Measurements from ENCODE around the gene LOXL4.

LOXL4 gene

GRCh38 chr10:98267894-98268693 lies at the start of gene LOXL4:
TSS of gene LOXL4 (minus strand) at chr10:98268194. CDS start at chr10:98263019, 5,175 bp downstream.
- DNase-seq: peak; percentile 58

- DNase-seq: no peak
Measured at GRCh38 chr10:98316661-98317060, 48.7 kb upstream of the LOXL4 start.

- DNase-seq: no peak
Measured at GRCh38 chr10:98316170-98316569, 48.2 kb upstream of the LOXL4 start.

- DNase-seq: no peak
Measured at GRCh38 chr10:98314532-98315284, 46.7 kb upstream of the LOXL4 start.

GRCh38 chr10:98313598-98313997 lies 45.6 kb upstream of the LOXL4 start:
- DNase-seq: no peak

GRCh38 chr10:98312822-98313221 lies 44.8 kb upstream of the LOXL4 start:
- DNase-seq: no peak

- no peak for DNase-seq
Measured at GRCh38 chr10:98312349-98312748, 44.4 kb upstream of the LOXL4 start.

- DNase-seq: no peak
Measured at GRCh38 chr10:98310701-98311100, 42.7 kb upstream of the LOXL4 start.

- peak; percentile 79 for DNase-seq
Measured at GRCh38 chr10:98309366-98310355, 41.7 kb upstream of the LOXL4 start.

GRCh38 chr10:98308669-98309365 lies 40.8 kb upstream of the LOXL4 start:
- DNase-seq: no peak

- no peak for DNase-seq
Measured at GRCh38 chr10:98307916-98308541, 40.0 kb upstream of the LOXL4 start.

- DNase-seq: no peak
Measured at GRCh38 chr10:98306501-98306900, 38.5 kb upstream of the LOXL4 start.

GRCh38 chr10:98303569-98303968 lies 35.6 kb upstream of the LOXL4 start:
- no peak for DNase-seq

GRCh38 chr10:98302741-98303365 lies 34.9 kb upstream of the LOXL4 start:
- DNase-seq: no peak

- no peak for DNase-seq
Measured at GRCh38 chr10:98301664-98302319, 33.8 kb upstream of the LOXL4 start.

GRCh38 chr10:98300526-98301229 lies 32.7 kb upstream of the LOXL4 start:
- DNase-seq: no peak

GRCh38 chr10:98299341-98299740 lies 31.3 kb upstream of the LOXL4 start:
- DNase-seq: no peak

- DNase-seq: no peak
Measured at GRCh38 chr10:98296524-98296923, 28.5 kb upstream of the LOXL4 start.

GRCh38 chr10:98295907-98296306 lies 27.9 kb upstream of the LOXL4 start:
- peak; percentile 54 for DNase-seq

- no peak for DNase-seq
Measured at GRCh38 chr10:98295401-98295811, 27.4 kb upstream of the LOXL4 start.
